GM12878 (cell line): ENCODE data around the gene TNNT1. TPM values are rescaled to one million over a fixed set of nuclear protein-coding genes. Genes with fewer than 3 reads are reported as not detected.

Experiments used
- ATAC-seq: fragments of 200-7000 bp; cut with Tn5 transposase; 3 replicates; pipeline ENCODE4 v1.9.1; 2020; ENCODE audit warnings: mild to moderate bottlenecking, moderate library complexity
- BruUV-seq: library from RNA; stranded (reverse); fragments of 400-500 nt; replicated peaks from 2 replicates; lab custom pipeline; 2021; lab: Mats Ljungman, UMichigan
- CTCF ChIA-PET: fragments of 300-600 bp; sonication (Branson Sonifier 250); formaldehyde crosslinking; extraction: SDS; loops from one replicate; lab custom pipeline; 2021; ENCODE audit warnings: inconsistent platforms; lab: Yijun Ruan, JAX
- POLR2A ChIA-PET: fragments of 350-600 bp; formaldehyde crosslinking; extraction: SDS; loops from one replicate; lab custom pipeline; 2021; ENCODE audit warnings: inconsistent platforms; lab: Charles Lee
- RAD21 ChIA-PET: fragments of 300-600 bp; sonication (Branson Sonifier 250); formaldehyde crosslinking; loops from one replicate; lab custom pipeline; 2023; ENCODE audit warnings: antibody characterized with exemption; ENCODE audit not compliant: unreplicated experiment; lab: Charles Lee
- SMC1A ChIA-PET: fragments of 300-600 bp; sonication (Branson Sonifier 250); formaldehyde crosslinking; loops from one replicate; lab custom pipeline; 2023; ENCODE audit not compliant: unreplicated experiment, uncharacterized antibody; lab: Charles Lee
- DNase-seq: peaks from one replicate; pipeline ENCODE4 v3.0.0-alpha.2; 2011; ENCODE audit warnings: low read depth, low spot score
- FAIRE-seq: peaks from 3 replicates; lab custom pipeline; 2011; peaks lifted over from hg19 to GRCh38; lab: Jason Lieb, UNC
- H2AFZ ChIP-seq: 2 replicates; pipeline ENCODE4 v1.6.0; 2011; ENCODE audit warnings: low read depth, low read length, control low read depth; ENCODE audit not compliant: control insufficient read depth
- H3K27ac ChIP-seq: 2 replicates; pipeline ENCODE4 v1.5.1; 2011; ENCODE audit warnings: control low read depth; ENCODE audit not compliant: control insufficient read depth, insufficient read depth
- H3K27me3 ChIP-seq, 2 experiments: replicated peaks in 1 of 2; 2 replicates each; pipeline versions ENCODE4 v1.6.0 to v1.6.1; 2011; ENCODE audit warnings: low read length in 1 of 2; ENCODE audit not compliant: control insufficient read depth in 2 of 2, insufficient read depth in 2 of 2
- H3K36me3 ChIP-seq, 2 experiments: 2 replicates each; pipeline ENCODE4 v1.5.1; 2011; ENCODE audit warnings: low read length in 1 of 2; ENCODE audit not compliant: control insufficient read depth in 2 of 2, insufficient read depth in 2 of 2
- H3K4me1 ChIP-seq: 2 replicates; pipeline ENCODE4 v1.6.1; 2011; ENCODE audit warnings: mild to moderate bottlenecking, low read length, moderate library complexity, mixed read lengths; ENCODE audit not compliant: control insufficient read depth, insufficient read depth
- H3K4me2 ChIP-seq: 2 replicates; pipeline ENCODE4 v1.6.0; 2011; ENCODE audit warnings: control low read depth; ENCODE audit not compliant: control insufficient read depth, insufficient read depth
- H3K4me3 ChIP-seq: fragments of 200-600 bp; sonication (generic); 2 replicates; pipeline ENCODE4 v1.5.1; 2016
- H3K79me2 ChIP-seq: 2 replicates; pipeline ENCODE4 v1.6.0; 2011; ENCODE audit warnings: low read length; ENCODE audit not compliant: control insufficient read depth, insufficient read depth
- H3K9ac ChIP-seq: 2 replicates; pipeline ENCODE4 v1.8.0; 2011; ENCODE audit warnings: low read length, control low read depth, mixed read lengths; ENCODE audit not compliant: control insufficient read depth, insufficient read depth
- H3K9me3 ChIP-seq: replicated peaks from 3 replicates; pipeline ENCODE4 v1.5.1; 2011; ENCODE audit warnings: mild to moderate bottlenecking, low read length; ENCODE audit not compliant: control insufficient read depth, insufficient read depth
- H4K20me1 ChIP-seq: 2 replicates; pipeline ENCODE4 v1.6.0; 2011; ENCODE audit not compliant: control insufficient read depth, insufficient read depth
- BCL11A ChIP-seq: IDR thresholded peaks from 2 replicates; pipeline ENCODE4 v1.6.1; 2011; ENCODE audit warnings: low read depth, low read length
- RAD51 ChIP-seq: fragments of 450-650 bp; IDR thresholded peaks from 2 replicates; pipeline ENCODE4 v1.6.1; 2016; ENCODE audit warnings: moderate library complexity, mild to moderate bottlenecking, inconsistent platforms
- RELB ChIP-seq: fragments of 450-650 bp; IDR thresholded peaks from 2 replicates; pipeline ENCODE4 v1.6.1; 2017; ENCODE audit warnings: low read depth, mild to moderate bottlenecking, moderate library complexity
- SUPT20H ChIP-seq: IDR thresholded peaks from 2 replicates; pipeline ENCODE4 v1.6.1; 2011; ENCODE audit warnings: low read depth, mild to moderate bottlenecking, low read length, moderate library complexity, borderline replicate concordance; ENCODE audit not compliant: control insufficient read depth
- WRNIP1 ChIP-seq: IDR thresholded peaks from 2 replicates; pipeline ENCODE4 v1.6.1; 2011; ENCODE audit warnings: low read depth, low read length, improper control_type of control experiment, borderline replicate concordance
- WGBS: methylation state at CpG from one replicate; pipeline ENCODE4 v1.1.6; 2016; ENCODE audit warnings: low lambda C conversion rate; ENCODE audit not compliant: insufficient replicate concordance, insufficient coverage; ENCODE audit errors: missing lambda C conversion rate; 5-methylcytosine and 5-hydroxymethylcytosine counted together
- in situ Hi-C: fragments of 300-500 bp; cut with MboI; formaldehyde crosslinking; loops from 9 replicates; pipeline ENCODE4 v1.14.3; 2018; ENCODE audit warnings: mixed read lengths
- intact Hi-C: fragments of 100-400 bp; cut with micrococcal nuclease; formaldehyde crosslinking; loops from one replicate; pipeline ENCODE4 v1.14.2; 2022; ENCODE audit not compliant: unreplicated experiment
- polyA plus RNA-seq, 11 experiments: library from polyadenylated mRNA; depleted of rRNA in 4 of 11; unstranded in 6 of 11; stranded (reverse) in 5 of 11; fragments of >200 nt; fragmentation: Nextera tagmentation in 4 of 11; fragmentation: Illumina TruSeq in 1 of 11; extraction: Ambion mirVana in 4 of 11; extraction: Trizol in 1 of 11; gene quantifications; 1 replicate in 1 of 11; 2 replicates in 10 of 11; pipeline versions ENCODE4 v1.2.1 to v1.2.3, GENCODE V29; 2011 to 2016; ENCODE audit warnings: inconsistent platforms in 2 of 11, missing spikeins in 2 of 11, low read depth in 1 of 11
- total RNA-seq, 4 experiments: library from RNA; depleted of rRNA in 3 of 4; stranded (reverse); fragments of >200 nt in 3 of 4; fragmentation: Illumina TruSeq in 1 of 4; extraction: Trizol in 1 of 4; gene quantifications; 2 replicates each; pipeline versions ENCODE4 v1.2.1 to v1.2.3, GENCODE V29; 2013 to 2021
- TF ChIP-seq, protein P1 (sequence below): fragments of 150-350 bp; IDR thresholded peaks from 2 replicates; pipeline ENCODE4 v1.6.1; 2016; ENCODE audit warnings: low read depth, low read length

TNNT1 gene
- total and polyA plus RNA-seq, 10 of the 15 experiments (the other 5 are each of a cell fraction or from before 2014, with no cell fraction given), result 0.26 to 0.62 (median 0.37) TPM; not detected in 7

DNA sequence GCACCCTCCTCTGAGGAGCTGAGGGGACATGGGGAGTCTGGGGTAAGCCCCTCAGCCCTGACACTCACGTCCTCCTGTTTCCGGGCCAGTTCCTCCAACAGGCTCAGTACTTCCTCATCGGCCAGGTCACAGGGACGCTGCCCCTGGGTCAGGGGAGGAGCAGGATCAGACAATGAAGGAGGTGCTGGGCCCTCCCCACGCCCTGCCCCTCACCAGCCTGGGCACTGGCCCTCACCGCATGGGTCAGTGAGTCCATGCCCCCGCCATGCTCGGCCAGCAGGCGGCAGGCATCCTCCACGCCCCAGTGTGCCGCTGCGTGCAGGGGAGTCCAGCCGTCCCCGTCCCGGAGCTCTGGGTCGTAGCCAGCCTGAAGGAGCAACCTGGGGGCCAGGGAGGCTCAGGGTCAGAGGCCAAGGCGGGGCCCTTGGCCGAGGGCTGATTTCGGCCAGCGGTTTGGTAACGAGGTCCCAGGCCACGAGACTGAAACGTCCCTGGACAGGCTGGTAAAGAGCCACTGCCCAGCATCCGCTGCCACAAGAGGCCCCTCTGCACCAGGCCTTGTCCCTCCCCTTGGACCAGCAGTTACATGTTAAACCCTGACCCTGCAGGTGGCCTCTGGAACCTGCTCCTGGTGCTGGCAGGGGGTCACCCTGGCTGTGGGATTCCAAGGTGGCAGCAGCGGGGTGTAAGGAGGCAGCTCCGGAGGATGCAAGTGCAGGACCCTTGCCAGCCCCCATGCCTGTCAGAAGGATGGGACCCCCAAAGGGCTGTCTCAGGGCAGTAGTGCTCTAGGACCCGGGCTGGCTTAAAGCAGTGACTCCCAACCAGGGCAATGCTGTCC, 50.1 kb downstream of the TNNT1 start:
- Histone ChIP-seq H3K27me3 (no peaks in the 10 kb centered on the region), H4K20me1 (no peaks in the 10 kb centered on the region), H3K79me2 (no peaks in the 10 kb centered on the region), H3K4me1 (no peaks in the 10 kb centered on the region), H3K4me3 (no peak overlapping the region), H3K27ac (no peak overlapping the region), H2AFZ (no peak overlapping the region), H3K4me2 (no peak overlapping the region), H3K9me3 (no peaks in the 10 kb centered on the region; the same call in 2 of the 3 replicates), H3K9ac (no peak overlapping the region), H3K36me3 (peaks cover 2 to 3% of the 10 kb centered on the region in 2 experiments; a peak in 2 of 4 replicates)
- in situ Hi-C loops (no loop called here), intact Hi-C loops (no loop called here)
- SMC1A ChIA-PET, result no interaction called here
- 92% methylated on average over 25 of the region's 27 CpGs for WGBS
- DNase-seq (no peak), FAIRE-seq (no peak), ATAC-seq (no peak)
- CTCF ChIA-PET, result interaction anchor here (1.4 kb wide), 1 partner anchor 11 kb away, joined by 3 read pairs; no protein-coding TSS in a partner anchor
- RAD21 ChIA-PET, result no interaction called here
- no peak for TF ChIP-seq RAD51
- TF ChIP-seq, protein P1, sequence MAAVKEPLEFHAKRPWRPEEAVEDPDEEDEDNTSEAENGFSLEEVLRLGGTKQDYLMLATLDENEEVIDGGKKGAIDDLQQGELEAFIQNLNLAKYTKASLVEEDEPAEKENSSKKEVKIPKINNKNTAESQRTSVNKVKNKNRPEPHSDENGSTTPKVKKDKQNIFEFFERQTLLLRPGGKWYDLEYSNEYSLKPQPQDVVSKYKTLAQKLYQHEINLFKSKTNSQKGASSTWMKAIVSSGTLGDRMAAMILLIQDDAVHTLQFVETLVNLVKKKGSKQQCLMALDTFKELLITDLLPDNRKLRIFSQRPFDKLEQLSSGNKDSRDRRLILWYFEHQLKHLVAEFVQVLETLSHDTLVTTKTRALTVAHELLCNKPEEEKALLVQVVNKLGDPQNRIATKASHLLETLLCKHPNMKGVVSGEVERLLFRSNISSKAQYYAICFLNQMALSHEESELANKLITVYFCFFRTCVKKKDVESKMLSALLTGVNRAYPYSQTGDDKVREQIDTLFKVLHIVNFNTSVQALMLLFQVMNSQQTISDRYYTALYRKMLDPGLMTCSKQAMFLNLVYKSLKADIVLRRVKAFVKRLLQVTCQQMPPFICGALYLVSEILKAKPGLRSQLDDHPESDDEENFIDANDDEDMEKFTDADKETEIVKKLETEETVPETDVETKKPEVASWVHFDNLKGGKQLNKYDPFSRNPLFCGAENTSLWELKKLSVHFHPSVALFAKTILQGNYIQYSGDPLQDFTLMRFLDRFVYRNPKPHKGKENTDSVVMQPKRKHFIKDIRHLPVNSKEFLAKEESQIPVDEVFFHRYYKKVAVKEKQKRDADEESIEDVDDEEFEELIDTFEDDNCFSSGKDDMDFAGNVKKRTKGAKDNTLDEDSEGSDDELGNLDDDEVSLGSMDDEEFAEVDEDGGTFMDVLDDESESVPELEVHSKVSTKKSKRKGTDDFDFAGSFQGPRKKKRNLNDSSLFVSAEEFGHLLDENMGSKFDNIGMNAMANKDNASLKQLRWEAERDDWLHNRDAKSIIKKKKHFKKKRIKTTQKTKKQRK, result no peak
- no peak for TF ChIP-seq SUPT20H
- no peak for TF ChIP-seq BCL11A
- no peak for TF ChIP-seq WRNIP1
- no peak for TF ChIP-seq RELB
- POLR2A ChIA-PET, result no interaction called here
- BruUV-seq, result no TSS peak
